B cell (primary cell): ENCODE results near the gene PCDHA1. TPM values are rescaled to one million over a fixed set of nuclear protein-coding genes. Genes with fewer than 3 reads are reported as not detected.

Experiments
- ATAC-seq: fragments of 200-7000 bp; cut with Tn5 transposase; one replicate; pipeline ENCODE4 v1.10.0; 2021; ENCODE audit warnings: low read depth, mild to moderate bottlenecking, moderate number of reproducible peaks, moderate library complexity
- CTCF ChIA-PET: fragments of 350-600 bp; sonication (Branson Sonifier 250); formaldehyde crosslinking; loops from one replicate; lab custom pipeline; 2021; ENCODE audit warnings: antibody characterized with exemption, inconsistent platforms; lab: Charles Lee
- POLR2A ChIA-PET: fragments of 350-600 bp; sonication (Branson Sonifier 250); formaldehyde crosslinking; loops from one replicate; lab custom pipeline; 2021; ENCODE audit warnings: antibody characterized with exemption; lab: Charles Lee
- DNase-seq: peaks from one replicate; pipeline ENCODE4 v3.0.0; 2013
- H2AFZ ChIP-seq: 2 replicates; pipeline ENCODE4 v1.6.1; 2012; ENCODE audit warnings: mild to moderate bottlenecking, low read depth, low read length; ENCODE audit not compliant: insufficient read depth, poor library complexity, severe bottlenecking
- H3K27ac ChIP-seq, 2 donors: 1 replicate in 1 of 2; 2 replicates in 1 of 2; pipeline ENCODE4 v1.5.1; 2012 to 2013; ENCODE audit warnings: low read length in 2 of 2, mild to moderate bottlenecking in 2 of 2, moderate library complexity in 1 of 2
- H3K27me3 ChIP-seq, 4 experiments: fragments of 200-600 bp in 1 of 4; sonication (generic) in 1 of 4; replicated peaks in 1 of 4; 1 replicate in 2 of 4; 2 replicates in 2 of 4; pipeline versions ENCODE4 v1.6.1 to v1.7.0; 2013 to 2016; ENCODE audit warnings: low read length in 3 of 4, mild to moderate bottlenecking in 2 of 4, mixed read lengths in 1 of 4, moderate library complexity in 1 of 4; ENCODE audit not compliant: insufficient read depth in 4 of 4, control insufficient read depth in 3 of 4; ENCODE audit errors: control extremely low read depth in 1 of 4
- H3K36me3 ChIP-seq, 2 experiments: replicated peaks in 1 of 2; 1 replicate in 1 of 2; 2 replicates in 1 of 2; pipeline versions ENCODE4 v1.6.1 to v1.7.1; 2013; ENCODE audit warnings: low read length in 1 of 2; ENCODE audit not compliant: insufficient read depth in 2 of 2, control insufficient read depth in 1 of 2; ENCODE audit errors: control extremely low read depth in 1 of 2, extremely low read depth in 1 of 2
- H3K4me1 ChIP-seq, 2 donors: fragments of 200-600 bp in 1 of 2; sonication (generic) in 1 of 2; 1 replicate in 1 of 2; 2 replicates in 1 of 2; pipeline versions ENCODE4 v1.5.1 to v1.6.1; 2013 to 2017; ENCODE audit warnings: low read length in 2 of 2; ENCODE audit not compliant: control insufficient read depth in 2 of 2, insufficient read depth in 2 of 2
- H3K4me2 ChIP-seq: replicated peaks from 2 replicates; pipeline ENCODE3; 2012; ENCODE audit warnings: mild to moderate bottlenecking, low read depth, low read length; ENCODE audit not compliant: poor library complexity, severe bottlenecking
- H3K4me3 ChIP-seq, 5 experiments: fragments of 200-600 bp in 1 of 5; sonication (generic) in 1 of 5; 1 replicate in 3 of 5; 2 replicates in 2 of 5; pipeline versions ENCODE4 v1.5.1 to v1.7.0; 2011 to 2016; ENCODE audit warnings: low read length in 4 of 5, mild to moderate bottlenecking in 4 of 5, low read depth in 2 of 5, control low read depth in 1 of 5, moderate library complexity in 1 of 5; ENCODE audit not compliant: insufficient read depth in 1 of 5; ENCODE audit errors: control extremely low read depth in 1 of 5, extremely low read depth in 1 of 5
- H3K79me2 ChIP-seq: fragments of 200-600 bp; sonication (generic); one replicate; pipeline ENCODE4 v1.6.0; 2016; ENCODE audit warnings: low read length; ENCODE audit not compliant: control insufficient read depth, insufficient read depth
- H3K9ac ChIP-seq: fragments of 200-600 bp; sonication (generic); 2 replicates; pipeline ENCODE4 v1.6.1; 2017; ENCODE audit warnings: mild to moderate bottlenecking, low read length, moderate library complexity
- H3K9me3 ChIP-seq, 3 donors: one replicate each; pipeline versions ENCODE4 v1.6.1 to v1.7.1; 2013; ENCODE audit warnings: low read length in 2 of 3; ENCODE audit not compliant: control insufficient read depth in 2 of 3, insufficient read depth in 1 of 3; ENCODE audit errors: control extremely low read depth in 1 of 3
- H4K20me1 ChIP-seq: 2 replicates; pipeline ENCODE4 v1.6.0; 2012; ENCODE audit warnings: mild to moderate bottlenecking, low read length; ENCODE audit not compliant: insufficient read depth, control insufficient read depth, poor library complexity, severe bottlenecking
- H3K27ac Mint-ChIP-seq: one replicate; pipeline ENCODE4 v1.8.0; 2021; ENCODE audit warnings: mixed read lengths
- H3K27me3 Mint-ChIP-seq: one replicate; pipeline ENCODE4 v1.8.0; 2021; ENCODE audit warnings: mixed read lengths
- H3K4me1 Mint-ChIP-seq: one replicate; pipeline ENCODE4 v1.8.0; 2021; ENCODE audit warnings: mixed read lengths
- H3K4me3 Mint-ChIP-seq: one replicate; pipeline ENCODE4 v1.8.0; 2021; ENCODE audit warnings: mixed read lengths
- H3K9me3 Mint-ChIP-seq: one replicate; pipeline ENCODE4 v1.8.0; 2022; ENCODE audit warnings: mixed read lengths; ENCODE audit not compliant: insufficient read depth
- EZH2 ChIP-seq: IDR thresholded peaks from 2 replicates; pipeline ENCODE4 v1.6.1; 2012; ENCODE audit warnings: borderline replicate concordance, low read depth, mild to moderate bottlenecking, moderate library complexity, low read length; ENCODE audit not compliant: insufficient read depth, poor library complexity, severe bottlenecking
- WGBS: methylation state at CpG from one replicate; pipeline ENCODE4 v1.1.5; 2013; ENCODE audit warnings: missing lambda C conversion rate; ENCODE audit not compliant: insufficient coverage; 5-methylcytosine and 5-hydroxymethylcytosine counted together
- intact Hi-C: fragments of 100-400 bp; cut with micrococcal nuclease; formaldehyde crosslinking; loops from one replicate; pipeline ENCODE4 v1.10.0; 2022
- polyA plus RNA-seq: library from polyadenylated mRNA; depleted of rRNA; stranded (reverse); fragments of >200 nt; gene quantifications from 2 replicates; pipeline ENCODE4 v1.2.3, GENCODE V29; 2012
- total RNA-seq, 2 donors: library from RNA; stranded (reverse); fragments of 120-200 nt in 1 of 2; gene quantifications; 1 replicate in 1 of 2; 2 replicates in 1 of 2; pipeline versions ENCODE4 v1.2.3 to v1.2.4, GENCODE V29; 2013 to 2022

The PCDHA1 gene
- total and polyA plus RNA-seq, 2 donors (not counting 1 experiment from before 2014, with no cell fraction given), result not detected

GRCh38 chr5:140989254-140990020, 203.5 kb downstream of the PCDHA1 start:
- Histone ChIP-seq H3K4me1 (no peaks in the 10 kb centered on the region), H3K27ac (no peak overlapping the region), H3K36me3 (no peaks in the 10 kb centered on the region), H3K79me2 (no peaks in the 10 kb centered on the region), H3K27me3 (no peaks in the 10 kb centered on the region), H3K4me2 (no peak overlapping the region), H3K4me3 (no peak overlapping the region), H4K20me1 (no peaks in the 10 kb centered on the region), H3K9ac (no peak overlapping the region), H2AFZ (no peak overlapping the region), H3K9me3 (no peaks in the 10 kb centered on the region)
- intact Hi-C loops, result no loop called here
- H3K27ac Mint-ChIP-seq, result no peak overlapping the region
- peaks cover 2% of the 10 kb centered on the region for H3K27me3 Mint-ChIP-seq
- POLR2A ChIA-PET, result no interaction called here
- ATAC-seq (no peak), DNase-seq (no peak)
- no peak for TF ChIP-seq EZH2
- H3K4me1 Mint-ChIP-seq, result no peaks in the 10 kb centered on the region
- 82% methylated on average over 6 of the region's 7 CpGs for WGBS
- H3K9me3 Mint-ChIP-seq, result no peaks in the 10 kb centered on the region
- CTCF ChIA-PET, result interaction anchor here (0.6 kb wide), 1 partner anchor 1815 kb away, joined by 3 read pairs; no protein-coding TSS in a partner anchor
- H3K4me3 Mint-ChIP-seq, result no peak overlapping the region

GRCh38 chr5:140992828-140993227, 206.9 kb downstream of the PCDHA1 start:
- no peak overlapping the region for H3K27ac Mint-ChIP-seq
- WGBS, result 83% methylated on average over 1 of the region's 2 CpGs
- H3K4me1 Mint-ChIP-seq, result no peaks in the 10 kb centered on the region
- DNase-seq, result no peak
- Histone ChIP-seq H3K36me3 (no peaks in the 10 kb centered on the region), H3K27ac (no peak overlapping the region), H3K4me2 (no peak overlapping the region), H2AFZ (no peak overlapping the region), H3K79me2 (no peaks in the 10 kb centered on the region), H4K20me1 (no peaks in the 10 kb centered on the region), H3K9me3 (no peaks in the 10 kb centered on the region), H3K4me1 (no peaks in the 10 kb centered on the region), H3K27me3 (no peaks in the 10 kb centered on the region), H3K4me3 (no peak overlapping the region), H3K9ac (no peak overlapping the region)
- ChIA-PET POLR2A (no interaction called here), CTCF (interaction anchor here (0.6 kb wide), 1 partner anchor 14 kb away, joined by 3 read pairs; no protein-coding TSS in a partner anchor)
- no peaks in the 10 kb centered on the region for H3K9me3 Mint-ChIP-seq
- no peaks in the 10 kb centered on the region for H3K27me3 Mint-ChIP-seq
- no peak for TF ChIP-seq EZH2
- no peak overlapping the region for H3K4me3 Mint-ChIP-seq
- no peak for ATAC-seq
- intact Hi-C loops, result no loop called here
